NT2/D1 (cell line): ENCODE data around the gene RUNX1.

Experiments
- SUZ12 ChIP-seq: IDR thresholded peaks from 2 replicates; pipeline ENCODE4 v1.6.1; 2011; ENCODE audit not compliant: insufficient read length, insufficient read depth; ENCODE audit errors: extremely low read depth
- YY1 ChIP-seq: IDR thresholded peaks from 2 replicates; pipeline ENCODE4 v1.6.1; 2011; ENCODE audit not compliant: insufficient read length, insufficient read depth

- TF ChIP-seq SUZ12 (no peak), YY1 (no peak)
Observed at GRCh38 chr21:34819357-34819999, 229.6 kb downstream of the RUNX1 start.
